ENCODE measurements around the gene B4GALNT3. TPM values are rescaled to one million over a fixed set of nuclear protein-coding genes. Genes with fewer than 3 reads are reported as not detected.

The B4GALNT3 gene
- total RNA-seq, 1 experiment from 2014 or later = 23.3 TPM

- DNase-seq = no peak
- H3K23ac ChIP-seq (ENCODE audit: insufficient read length, low read depth, low read length) = no peak overlapping the region
- no peaks in the 10 kb centered on the region for H3K9me3 ChIP-seq (ENCODE audit: control insufficient read depth, low read depth, low read length)
- no peak overlapping the region for H3T11ph ChIP-seq (ENCODE audit: low read length)
- H2AFZ ChIP-seq (ENCODE audit: low read length) = no peak overlapping the region
- peaks cover 18 to 19% of the 10 kb centered on the region in 2 experiments for H3K4me1 Mint-ChIP-seq
- no peak for TF ChIP-seq CTCF (conservative IDR thresholded peaks at IDR 0.05)
- H3K23me2 ChIP-seq (ENCODE audit: insufficient read length, low read depth, low read length, poor library complexity, severe bottlenecking) = peaks cover 11% of the 10 kb centered on the region
- H3K36me3 Mint-ChIP-seq (ENCODE audit: insufficient read depth in 1 of 3, low read depth in 3 of 3) = peaks cover 0 to 2% (median 0%) of the 10 kb centered on the region in 3 experiments; a peak in 3 of 7 replicates
- H4K8ac ChIP-seq (replicated peaks; ENCODE audit: insufficient read length, low read depth, low read length) = no peak overlapping the region
- no peaks in the 10 kb centered on the region for H3K27me3 ChIP-seq (ENCODE audit: insufficient read depth, low read length)
- H3K4me3 Mint-ChIP-seq = peak overlapping the region; percentile 75 to 80; a peak in 3 of 5 replicates
- H2AK5ac ChIP-seq (ENCODE audit: insufficient read length, low read length) = no peak overlapping the region
- no peaks in the 10 kb centered on the region for H3K79me2 ChIP-seq (ENCODE audit: insufficient read depth, low read length)
- H2BK12ac ChIP-seq (ENCODE audit: insufficient read length, low read depth, low read length) = no peak overlapping the region
- H3K27ac ChIP-seq (ENCODE audit: insufficient read length, low read depth, low read length) = no peak overlapping the region
- no peak overlapping the region for H3K56ac ChIP-seq (ENCODE audit: insufficient read length, low read depth, low read length)
- no peak overlapping the region for H3K4ac ChIP-seq (ENCODE audit: low read depth, low read length)
- H2BK15ac ChIP-seq (ENCODE audit: low read depth, low read length) = no peak overlapping the region
- H3K18ac ChIP-seq (ENCODE audit: insufficient read length, low read depth, low read length) = no peak overlapping the region
- H3K4me2 ChIP-seq (ENCODE audit: insufficient read depth, insufficient read length, low read length) = peak overlapping the region; percentile 73
- H2BK120ac ChIP-seq (ENCODE audit: low read depth, low read length, poor library complexity, severe bottlenecking) = no peak overlapping the region
- no CpG with 5 or more reads among the region's 6 CpGs for WGBS (ENCODE audit: extremely low coverage, insufficient read length, low lambda C conversion rate)
- peaks cover 11% of the 10 kb centered on the region for H3K27me3 Mint-ChIP-seq (ENCODE audit: low read depth)
- H4K5ac ChIP-seq (ENCODE audit: insufficient read length, low read depth, low read length) = no peak overlapping the region
- H3K9me3 Mint-ChIP-seq = no peaks in the 10 kb centered on the region; a peak in 2 of 5 replicates
- H3K14ac ChIP-seq (ENCODE audit: insufficient read depth, low read length) = no peak overlapping the region
- no peak overlapping the region for H2BK5ac ChIP-seq (ENCODE audit: insufficient read length, low read length)
- H4K91ac ChIP-seq (ENCODE audit: insufficient read length, low read depth, low read length) = no peak overlapping the region
- no peak overlapping the region for H2BK20ac ChIP-seq (ENCODE audit: low read depth, low read length, poor library complexity, severe bottlenecking)
- no peaks in the 10 kb centered on the region; the same call in 1 of the 2 replicates for H3K4me1 ChIP-seq (ENCODE audit: insufficient read depth, low read length)
- H4K20me1 ChIP-seq (ENCODE audit: control insufficient read depth, insufficient read depth, insufficient read length) = no peaks in the 10 kb centered on the region
- H3K27ac Mint-ChIP-seq = no peak overlapping the region
- no peak overlapping the region for H3K9ac ChIP-seq (ENCODE audit: extremely low read depth, insufficient read length, low read length)
- no peaks in the 10 kb centered on the region for H3K79me1 ChIP-seq (ENCODE audit: insufficient read depth, low read depth, low read length, poor library complexity, severe bottlenecking)
Observed at GRCh38 chr12:569091-569676, 109.4 kb downstream of the B4GALNT3 start.

All from H9 (cell line).